ENCODE data around the gene CCDC85B.

CCDC85B gene

GRCh38 chr11:65919141-65919572 is 28.7 kb downstream of the CCDC85B start, which contains the start of gene DRAP1:
TSS of gene DRAP1 (plus strand) at chr11:65919426. CDS start at chr11:65919502, 76 bp downstream.
- Histone ChIP-seq H2AFZ (ENCODE audit: insufficient read depth, low read length, poor library complexity) (peak within 1 kb of the TSS; percentile 56), H3K79me2 (ENCODE audit: control insufficient read depth, insufficient read depth, low read length, poor library complexity) (peaks cover 10% of the 10 kb centered on the region), H3K18ac (ENCODE audit: low read length) (peak within 1 kb of the TSS; percentile 99), H4K8ac (ENCODE audit: low read depth, low read length) (peak within 1 kb of the TSS; percentile 93), H3K23ac (ENCODE audit: low read length) (no peak within 1 kb of the TSS), H3K79me1 (ENCODE audit: low read length) (peaks cover 19% of the 10 kb centered on the region), H2BK5ac (ENCODE audit: low read depth, low read length, poor library complexity) (peak within 1 kb of the TSS; percentile 81), H4K91ac (ENCODE audit: low read depth, low read length) (peak within 1 kb of the TSS; percentile 95), H2AK5ac (ENCODE audit: low read length) (peak within 1 kb of the TSS; percentile 96), H2BK12ac (ENCODE audit: low read length) (peak within 1 kb of the TSS; percentile 32), H3K4ac (ENCODE audit: low read depth, low read length) (peak within 1 kb of the TSS; percentile 88), H2BK120ac (ENCODE audit: insufficient read depth, low read length, poor library complexity) (peak within 1 kb of the TSS; percentile 93), H3K9me3 (ENCODE audit: insufficient read depth, low read depth, low read length) (peaks cover 2% of the 10 kb centered on the region), H3K36me3 (ENCODE audit: control insufficient read depth in 1 of 2, insufficient read depth in 2 of 2, low read length in 2 of 2) (peaks cover 26 to 31% of the 10 kb centered on the region in 2 experiments), H3K14ac (ENCODE audit: low read length) (peak within 1 kb of the TSS; percentile 98), H3K9ac (ENCODE audit: low read length) (peak within 1 kb of the TSS; percentile 96), H3K27me3 (ENCODE audit: insufficient read depth, low read length) (no peaks in the 10 kb centered on the region), H4K12ac (ENCODE audit: low read depth, low read length) (peak within 1 kb of the TSS; percentile 95), H3K4me2 (ENCODE audit: low read length) (peak within 1 kb of the TSS; percentile 77), H3K4me3 (ENCODE audit: low read depth, low read length) (peak within 1 kb of the TSS; percentile 92), H3K27ac (ENCODE audit: low read depth, low read length) (peak within 1 kb of the TSS; percentile 71), H3K4me1 (ENCODE audit: control insufficient read depth in 1 of 2, insufficient read depth in 2 of 2, low read length in 2 of 2) (peaks cover 39 to 43% of the 10 kb centered on the region in 2 experiments)
- peak; percentile 98 to 99 for DNase-seq
- no CpG with 5 or more reads among the region's 59 CpGs for WGBS (ENCODE audit: extremely low coverage, insufficient coverage, insufficient read length)

DNA sequence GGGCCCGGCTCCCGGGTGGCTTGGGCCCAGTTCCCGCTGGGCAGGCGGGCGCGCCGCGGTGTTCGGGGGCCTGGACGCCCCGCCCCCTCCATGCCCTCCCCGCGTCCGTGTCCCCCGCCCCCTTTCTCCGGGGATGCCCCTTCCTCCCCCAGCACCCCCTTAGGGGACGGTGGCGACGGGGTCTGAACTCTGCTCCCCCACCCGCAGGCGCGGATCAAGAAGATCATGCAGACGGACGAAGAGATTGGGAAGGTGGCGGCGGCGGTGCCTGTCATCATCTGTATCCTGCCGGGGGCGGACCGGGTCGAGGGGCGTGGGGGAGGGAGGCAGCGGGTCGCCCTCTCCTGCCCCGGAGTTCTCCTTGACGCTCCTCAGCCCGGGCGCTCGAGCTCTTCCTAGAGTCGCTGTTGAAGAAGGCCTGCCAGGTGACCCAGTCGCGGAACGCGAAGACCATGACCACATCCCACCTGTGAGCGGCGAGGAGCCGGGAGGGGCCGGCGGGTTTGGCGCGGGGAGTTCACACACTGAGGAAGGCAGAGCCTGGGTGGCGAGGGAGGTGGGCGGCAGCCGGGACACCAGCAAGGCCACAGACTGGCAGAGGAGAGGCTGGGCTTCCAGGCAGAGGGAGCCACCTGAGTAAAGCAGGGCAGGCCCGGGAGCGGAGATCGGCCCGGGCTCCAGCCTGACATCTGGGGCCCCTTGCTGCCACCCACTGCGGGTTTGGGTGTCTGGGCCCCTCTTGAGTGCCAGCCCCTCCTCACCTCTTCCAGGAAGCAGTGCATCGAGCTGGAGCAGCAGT is 29.3 kb downstream of the CCDC85B start:
- no peak overlapping the region for H4K12ac ChIP-seq (ENCODE audit: low read depth, low read length)
- peak overlapping the region; percentile 82 for H3K9ac ChIP-seq (ENCODE audit: low read length)
- peak overlapping the region; percentile 73 for H3K4me2 ChIP-seq (ENCODE audit: low read length)
- H4K8ac ChIP-seq (ENCODE audit: low read depth, low read length): peak overlapping the region; percentile 78
- H2AFZ ChIP-seq (ENCODE audit: insufficient read depth, low read length, poor library complexity): peak overlapping the region; percentile 0
- peak in 1 of 2 donors; percentile 36 for DNase-seq
- peak overlapping the region; percentile 58 for H3K4ac ChIP-seq (ENCODE audit: low read depth, low read length)
- H2BK5ac ChIP-seq (ENCODE audit: low read depth, low read length, poor library complexity): peak overlapping the region; percentile 33
- WGBS (ENCODE audit: extremely low coverage, insufficient coverage, insufficient read length): no CpG with 5 or more reads among the region's 60 CpGs
- H2AK5ac ChIP-seq (ENCODE audit: low read length): no peak overlapping the region
- peaks cover 2% of the 10 kb centered on the region for H3K9me3 ChIP-seq (ENCODE audit: insufficient read depth, low read depth, low read length)
- no peak overlapping the region for H3K23ac ChIP-seq (ENCODE audit: low read length)
- peak overlapping the region; percentile 71 for H3K14ac ChIP-seq (ENCODE audit: low read length)
- no peak overlapping the region for H2BK12ac ChIP-seq (ENCODE audit: low read length)
- peaks cover 10% of the 10 kb centered on the region for H3K79me2 ChIP-seq (ENCODE audit: control insufficient read depth, insufficient read depth, low read length, poor library complexity)
- H3K4me3 ChIP-seq (ENCODE audit: low read depth, low read length): peak overlapping the region; percentile 92
- peaks cover 26 to 31% of the 10 kb centered on the region in 2 experiments for H3K36me3 ChIP-seq (ENCODE audit: control insufficient read depth in 1 of 2, insufficient read depth in 2 of 2, low read length in 2 of 2)
- peak overlapping the region; percentile 35 for H3K27ac ChIP-seq (ENCODE audit: low read depth, low read length)
- peaks cover 38 to 42% of the 10 kb centered on the region in 2 experiments for H3K4me1 ChIP-seq (ENCODE audit: control insufficient read depth in 1 of 2, insufficient read depth in 2 of 2, low read length in 2 of 2)
- peak overlapping the region; percentile 65 for H2BK120ac ChIP-seq (ENCODE audit: insufficient read depth, low read length, poor library complexity)
- peak overlapping the region; percentile 84 for H3K18ac ChIP-seq (ENCODE audit: low read length)
- no peaks in the 10 kb centered on the region for H3K27me3 ChIP-seq (ENCODE audit: insufficient read depth, low read length)
- peaks cover 19% of the 10 kb centered on the region for H3K79me1 ChIP-seq (ENCODE audit: low read length)
- H4K91ac ChIP-seq (ENCODE audit: low read depth, low read length): peak overlapping the region; percentile 78

DNA sequence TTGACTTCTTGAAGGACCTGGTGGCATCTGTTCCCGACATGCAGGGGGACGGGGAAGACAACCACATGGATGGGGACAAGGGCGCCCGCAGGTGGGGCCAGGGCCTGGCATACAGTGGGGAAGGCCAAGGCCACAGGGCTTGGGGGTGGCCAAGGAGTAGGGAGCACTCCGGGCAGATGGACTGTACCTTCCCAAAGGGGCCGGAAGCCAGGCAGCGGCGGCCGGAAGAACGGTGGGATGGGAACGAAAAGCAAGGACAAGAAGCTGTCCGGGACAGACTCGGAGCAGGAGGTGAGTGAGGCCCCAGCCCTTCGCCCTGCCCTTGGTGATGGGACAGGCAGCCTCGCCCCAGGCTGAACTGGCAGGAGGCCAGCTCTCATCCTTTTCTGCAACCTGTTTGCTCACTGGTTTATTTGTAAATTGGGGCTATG is 29.9 kb downstream of the CCDC85B start:
- no peak overlapping the region for H3K27ac ChIP-seq (ENCODE audit: low read depth, low read length)
- DNase-seq: no peak
- peaks cover 26 to 31% of the 10 kb centered on the region in 2 experiments for H3K36me3 ChIP-seq (ENCODE audit: control insufficient read depth in 1 of 2, insufficient read depth in 2 of 2, low read length in 2 of 2)
- peaks cover 2% of the 10 kb centered on the region for H3K9me3 ChIP-seq (ENCODE audit: insufficient read depth, low read depth, low read length)
- peaks cover 15% of the 10 kb centered on the region for H3K79me1 ChIP-seq (ENCODE audit: low read length)
- H4K8ac ChIP-seq (ENCODE audit: low read depth, low read length): no peak overlapping the region
- no peak overlapping the region for H4K12ac ChIP-seq (ENCODE audit: low read depth, low read length)
- no peak overlapping the region for H2BK5ac ChIP-seq (ENCODE audit: low read depth, low read length, poor library complexity)
- H2AK5ac ChIP-seq (ENCODE audit: low read length): no peak overlapping the region
- no peak overlapping the region for H4K91ac ChIP-seq (ENCODE audit: low read depth, low read length)
- no peak overlapping the region for H2AFZ ChIP-seq (ENCODE audit: insufficient read depth, low read length, poor library complexity)
- H3K4me2 ChIP-seq (ENCODE audit: low read length): peak overlapping the region; percentile 73
- peak overlapping the region; percentile 11 for H3K18ac ChIP-seq (ENCODE audit: low read length)
- no peak overlapping the region for H2BK120ac ChIP-seq (ENCODE audit: insufficient read depth, low read length, poor library complexity)
- H3K4me1 ChIP-seq (ENCODE audit: control insufficient read depth in 1 of 2, insufficient read depth in 2 of 2, low read length in 2 of 2): peaks cover 32 to 36% of the 10 kb centered on the region in 2 experiments
- peak overlapping the region; percentile 35 for H3K14ac ChIP-seq (ENCODE audit: low read length)
- H3K4me3 ChIP-seq (ENCODE audit: low read depth, low read length): peak overlapping the region; percentile 92
- no peak overlapping the region for H2BK12ac ChIP-seq (ENCODE audit: low read length)
- peak overlapping the region; percentile 18 for H3K9ac ChIP-seq (ENCODE audit: low read length)
- no CpG with 5 or more reads among the region's 15 CpGs for WGBS (ENCODE audit: extremely low coverage, insufficient coverage, insufficient read length)
- H3K23ac ChIP-seq (ENCODE audit: low read length): no peak overlapping the region
- H3K79me2 ChIP-seq (ENCODE audit: control insufficient read depth, insufficient read depth, low read length, poor library complexity): peaks cover 10% of the 10 kb centered on the region
- H3K27me3 ChIP-seq (ENCODE audit: insufficient read depth, low read length): no peaks in the 10 kb centered on the region
- no peak overlapping the region for H3K4ac ChIP-seq (ENCODE audit: low read depth, low read length)

- Histone ChIP-seq H3K18ac (ENCODE audit: low read length) (no peak overlapping the region), H3K23ac (ENCODE audit: low read length) (no peak overlapping the region), H3K9me3 (ENCODE audit: insufficient read depth, low read depth, low read length) (peaks cover 2% of the 10 kb centered on the region), H4K8ac (ENCODE audit: low read depth, low read length) (no peak overlapping the region), H2AFZ (ENCODE audit: insufficient read depth, low read length, poor library complexity) (no peak overlapping the region), H4K12ac (ENCODE audit: low read depth, low read length) (no peak overlapping the region), H2BK5ac (ENCODE audit: low read depth, low read length, poor library complexity) (no peak overlapping the region), H2AK5ac (ENCODE audit: low read length) (no peak overlapping the region), H3K14ac (ENCODE audit: low read length) (no peak overlapping the region), H3K27ac (ENCODE audit: low read depth, low read length) (no peak overlapping the region), H3K4me1 (ENCODE audit: control insufficient read depth in 1 of 2, insufficient read depth in 2 of 2, low read length in 2 of 2) (peaks cover 26 to 29% of the 10 kb centered on the region in 2 experiments), H4K91ac (ENCODE audit: low read depth, low read length) (no peak overlapping the region), H3K9ac (ENCODE audit: low read length) (no peak overlapping the region), H2BK12ac (ENCODE audit: low read length) (no peak overlapping the region), H3K36me3 (ENCODE audit: control insufficient read depth in 1 of 2, insufficient read depth in 2 of 2, low read length in 2 of 2) (peaks cover 26 to 31% of the 10 kb centered on the region in 2 experiments), H3K79me2 (ENCODE audit: control insufficient read depth, insufficient read depth, low read length, poor library complexity) (peaks cover 10% of the 10 kb centered on the region), H3K27me3 (ENCODE audit: insufficient read depth, low read length) (no peaks in the 10 kb centered on the region), H3K4me2 (ENCODE audit: low read length) (no peak overlapping the region), H3K4me3 (ENCODE audit: low read depth, low read length) (no peak overlapping the region), H3K4ac (ENCODE audit: low read depth, low read length) (no peak overlapping the region), H2BK120ac (ENCODE audit: insufficient read depth, low read length, poor library complexity) (no peak overlapping the region), H3K79me1 (ENCODE audit: low read length) (peaks cover 9% of the 10 kb centered on the region)
- no peak for DNase-seq
- no CpG with 5 or more reads among the region's 12 CpGs for WGBS (ENCODE audit: extremely low coverage, insufficient coverage, insufficient read length)
Observed at GRCh38 chr11:65921033-65921555, 30.6 kb downstream of the CCDC85B start.

Data from trophoblast cell (in vitro differentiated cells and primary cell).